ENCODE data around the gene L3HYPDH. TPM values are rescaled to one million over a fixed set of nuclear protein-coding genes. Genes with fewer than 3 reads are reported as not detected.

The L3HYPDH gene
- total and polyA plus RNA-seq, 2 of the 13 experiments (the other 11 are each of a cell fraction or from before 2014, with no cell fraction given) = 30.5 to 36.6 TPM

DNA sequence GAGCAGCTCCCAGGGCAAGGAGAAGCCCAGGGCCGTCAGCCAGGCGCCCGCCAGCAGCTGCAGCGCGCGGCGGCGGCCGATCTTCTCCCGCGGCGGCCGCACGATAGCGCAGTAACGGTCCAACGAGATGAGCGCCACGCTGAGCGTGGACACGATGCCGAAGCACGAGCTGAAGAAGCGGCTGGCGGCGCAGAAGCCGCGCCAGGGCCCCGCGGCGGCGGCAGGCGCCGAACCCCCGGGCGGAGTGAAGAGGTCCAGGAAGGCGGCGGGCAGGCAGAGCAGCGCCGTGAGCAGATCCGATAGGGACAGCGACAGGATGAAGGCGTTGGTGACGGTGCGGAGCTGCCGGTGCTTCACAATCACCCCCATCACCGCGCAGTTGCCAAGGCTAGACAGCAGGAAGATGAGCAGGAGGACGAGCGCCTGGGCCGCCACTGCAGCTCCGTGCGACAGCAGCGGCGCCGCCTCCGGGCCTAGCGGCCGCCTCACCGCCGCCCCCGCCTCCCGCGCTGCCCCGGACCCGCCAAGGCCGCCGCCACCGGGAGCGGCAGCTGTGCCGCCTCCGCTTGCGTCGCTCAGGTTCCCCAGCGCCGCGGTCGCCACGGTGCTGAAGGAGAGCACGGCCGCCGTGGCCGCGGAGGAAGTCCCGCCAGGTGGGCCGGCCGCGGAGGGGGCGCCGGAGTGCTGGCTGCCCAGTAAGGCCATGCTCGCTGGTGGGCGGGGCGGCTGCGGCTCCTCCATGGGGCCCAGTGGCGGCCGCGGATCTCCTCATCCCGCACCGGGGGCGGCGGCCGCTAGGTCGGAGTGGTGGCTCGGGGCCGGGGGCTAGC is 19.5 kb downstream of the L3HYPDH start (continued):
- TF ChIP-seq, protein P1, sequence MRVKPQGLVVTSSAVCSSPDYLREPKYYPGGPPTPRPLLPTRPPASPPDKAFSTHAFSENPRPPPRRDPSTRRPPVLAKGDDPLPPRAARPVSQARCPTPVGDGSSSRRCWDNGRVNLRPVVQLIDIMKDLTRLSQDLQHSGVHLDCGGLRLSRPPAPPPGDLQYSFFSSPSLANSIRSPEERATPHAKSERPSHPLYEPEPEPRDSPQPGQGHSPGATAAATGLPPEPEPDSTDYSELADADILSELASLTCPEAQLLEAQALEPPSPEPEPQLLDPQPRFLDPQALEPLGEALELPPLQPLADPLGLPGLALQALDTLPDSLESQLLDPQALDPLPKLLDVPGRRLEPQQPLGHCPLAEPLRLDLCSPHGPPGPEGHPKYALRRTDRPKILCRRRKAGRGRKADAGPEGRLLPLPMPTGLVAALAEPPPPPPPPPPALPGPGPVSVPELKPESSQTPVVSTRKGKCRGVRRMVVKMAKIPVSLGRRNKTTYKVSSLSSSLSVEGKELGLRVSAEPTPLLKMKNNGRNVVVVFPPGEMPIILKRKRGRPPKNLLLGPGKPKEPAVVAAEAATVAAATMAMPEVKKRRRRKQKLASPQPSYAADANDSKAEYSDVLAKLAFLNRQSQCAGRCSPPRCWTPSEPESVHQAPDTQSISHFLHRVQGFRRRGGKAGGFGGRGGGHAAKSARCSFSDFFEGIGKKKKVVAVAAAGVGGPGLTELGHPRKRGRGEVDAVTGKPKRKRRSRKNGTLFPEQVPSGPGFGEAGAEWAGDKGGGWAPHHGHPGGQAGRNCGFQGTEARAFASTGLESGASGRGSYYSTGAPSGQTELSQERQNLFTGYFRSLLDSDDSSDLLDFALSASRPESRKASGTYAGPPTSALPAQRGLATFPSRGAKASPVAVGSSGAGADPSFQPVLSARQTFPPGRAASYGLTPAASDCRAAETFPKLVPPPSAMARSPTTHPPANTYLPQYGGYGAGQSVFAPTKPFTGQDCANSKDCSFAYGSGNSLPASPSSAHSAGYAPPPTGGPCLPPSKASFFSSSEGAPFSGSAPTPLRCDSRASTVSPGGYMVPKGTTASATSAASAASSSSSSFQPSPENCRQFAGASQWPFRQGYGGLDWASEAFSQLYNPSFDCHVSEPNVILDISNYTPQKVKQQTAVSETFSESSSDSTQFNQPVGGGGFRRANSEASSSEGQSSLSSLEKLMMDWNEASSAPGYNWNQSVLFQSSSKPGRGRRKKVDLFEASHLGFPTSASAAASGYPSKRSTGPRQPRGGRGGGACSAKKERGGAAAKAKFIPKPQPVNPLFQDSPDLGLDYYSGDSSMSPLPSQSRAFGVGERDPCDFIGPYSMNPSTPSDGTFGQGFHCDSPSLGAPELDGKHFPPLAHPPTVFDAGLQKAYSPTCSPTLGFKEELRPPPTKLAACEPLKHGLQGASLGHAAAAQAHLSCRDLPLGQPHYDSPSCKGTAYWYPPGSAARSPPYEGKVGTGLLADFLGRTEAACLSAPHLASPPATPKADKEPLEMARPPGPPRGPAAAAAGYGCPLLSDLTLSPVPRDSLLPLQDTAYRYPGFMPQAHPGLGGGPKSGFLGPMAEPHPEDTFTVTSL (CRISPR knock-in tag; IDR thresholded peaks at IDR 0.05; ENCODE audit: borderline replicate concordance) = no peak; the same call in 1 of the 2 replicates
- TF ChIP-seq GATAD2A (CRISPR knock-in tag; IDR thresholded peaks at IDR 0.05) (no peak), FOXA3 (CRISPR knock-in tag; IDR thresholded peaks at IDR 0.05) (no peak), BCL6 (CRISPR knock-in tag; IDR thresholded peaks at IDR 0.05) (no peak), KDM5B (CRISPR knock-in tag; IDR thresholded peaks at IDR 0.05; ENCODE audit: borderline replicate concordance) (no peak), SETDB1 (CRISPR knock-in tag; IDR thresholded peaks at IDR 0.05; ENCODE audit: borderline replicate concordance) (no peak), ZNF121 (CRISPR knock-in tag; IDR thresholded peaks at IDR 0.05) (no peak), KLF15 (CRISPR knock-in tag; IDR thresholded peaks at IDR 0.05; ENCODE audit: borderline replicate concordance) (no peak), HNRNPH1 (optimal IDR thresholded peaks at IDR 0.05; ENCODE audit: low read depth, low read length) (no peak), CEBPG (CRISPR knock-in tag; IDR thresholded peaks at IDR 0.05) (no peak), SP2 (CRISPR knock-in tag; IDR thresholded peaks at IDR 0.05) (no peak), RARG (CRISPR knock-in tag; IDR thresholded peaks at IDR 0.05; ENCODE audit: low read depth) (no peak), STAT5B (CRISPR knock-in tag; IDR thresholded peaks at IDR 0.05) (no peak), MXD4 (CRISPR knock-in tag; IDR thresholded peaks at IDR 0.05) (no peak)
- TF ChIP-seq, protein P2, sequence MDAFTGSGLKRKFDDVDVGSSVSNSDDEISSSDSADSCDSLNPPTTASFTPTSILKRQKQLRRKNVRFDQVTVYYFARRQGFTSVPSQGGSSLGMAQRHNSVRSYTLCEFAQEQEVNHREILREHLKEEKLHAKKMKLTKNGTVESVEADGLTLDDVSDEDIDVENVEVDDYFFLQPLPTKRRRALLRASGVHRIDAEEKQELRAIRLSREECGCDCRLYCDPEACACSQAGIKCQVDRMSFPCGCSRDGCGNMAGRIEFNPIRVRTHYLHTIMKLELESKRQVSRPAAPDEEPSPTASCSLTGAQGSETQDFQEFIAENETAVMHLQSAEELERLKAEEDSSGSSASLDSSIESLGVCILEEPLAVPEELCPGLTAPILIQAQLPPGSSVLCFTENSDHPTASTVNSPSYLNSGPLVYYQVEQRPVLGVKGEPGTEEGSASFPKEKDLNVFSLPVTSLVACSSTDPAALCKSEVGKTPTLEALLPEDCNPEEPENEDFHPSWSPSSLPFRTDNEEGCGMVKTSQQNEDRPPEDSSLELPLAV (CRISPR knock-in tag; conservative IDR thresholded peaks at IDR 0.05; ENCODE audit: low read depth) = no peak
- TF ChIP-seq, protein P3, sequence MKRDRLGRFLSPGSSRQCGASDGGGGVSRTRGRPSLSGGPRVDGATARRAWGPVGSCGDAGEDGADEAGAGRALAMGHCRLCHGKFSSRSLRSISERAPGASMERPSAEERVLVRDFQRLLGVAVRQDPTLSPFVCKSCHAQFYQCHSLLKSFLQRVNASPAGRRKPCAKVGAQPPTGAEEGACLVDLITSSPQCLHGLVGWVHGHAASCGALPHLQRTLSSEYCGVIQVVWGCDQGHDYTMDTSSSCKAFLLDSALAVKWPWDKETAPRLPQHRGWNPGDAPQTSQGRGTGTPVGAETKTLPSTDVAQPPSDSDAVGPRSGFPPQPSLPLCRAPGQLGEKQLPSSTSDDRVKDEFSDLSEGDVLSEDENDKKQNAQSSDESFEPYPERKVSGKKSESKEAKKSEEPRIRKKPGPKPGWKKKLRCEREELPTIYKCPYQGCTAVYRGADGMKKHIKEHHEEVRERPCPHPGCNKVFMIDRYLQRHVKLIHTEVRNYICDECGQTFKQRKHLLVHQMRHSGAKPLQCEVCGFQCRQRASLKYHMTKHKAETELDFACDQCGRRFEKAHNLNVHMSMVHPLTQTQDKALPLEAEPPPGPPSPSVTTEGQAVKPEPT (CRISPR knock-in tag; IDR thresholded peaks at IDR 0.05; ENCODE audit: low read depth) = 0 out of 2 replicates have a peak, but pooled peaks have one; percentile 34
- TF ChIP-seq, protein P4, sequence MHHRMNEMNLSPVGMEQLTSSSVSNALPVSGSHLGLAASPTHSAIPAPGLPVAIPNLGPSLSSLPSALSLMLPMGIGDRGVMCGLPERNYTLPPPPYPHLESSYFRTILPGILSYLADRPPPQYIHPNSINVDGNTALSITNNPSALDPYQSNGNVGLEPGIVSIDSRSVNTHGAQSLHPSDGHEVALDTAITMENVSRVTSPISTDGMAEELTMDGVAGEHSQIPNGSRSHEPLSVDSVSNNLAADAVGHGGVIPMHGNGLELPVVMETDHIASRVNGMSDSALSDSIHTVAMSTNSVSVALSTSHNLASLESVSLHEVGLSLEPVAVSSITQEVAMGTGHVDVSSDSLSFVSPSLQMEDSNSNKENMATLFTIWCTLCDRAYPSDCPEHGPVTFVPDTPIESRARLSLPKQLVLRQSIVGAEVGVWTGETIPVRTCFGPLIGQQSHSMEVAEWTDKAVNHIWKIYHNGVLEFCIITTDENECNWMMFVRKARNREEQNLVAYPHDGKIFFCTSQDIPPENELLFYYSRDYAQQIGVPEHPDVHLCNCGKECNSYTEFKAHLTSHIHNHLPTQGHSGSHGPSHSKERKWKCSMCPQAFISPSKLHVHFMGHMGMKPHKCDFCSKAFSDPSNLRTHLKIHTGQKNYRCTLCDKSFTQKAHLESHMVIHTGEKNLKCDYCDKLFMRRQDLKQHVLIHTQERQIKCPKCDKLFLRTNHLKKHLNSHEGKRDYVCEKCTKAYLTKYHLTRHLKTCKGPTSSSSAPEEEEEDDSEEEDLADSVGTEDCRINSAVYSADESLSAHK (CRISPR knock-in tag; IDR thresholded peaks at IDR 0.05; ENCODE audit: borderline replicate concordance) = no peak
- TF ChIP-seq, protein P5, sequence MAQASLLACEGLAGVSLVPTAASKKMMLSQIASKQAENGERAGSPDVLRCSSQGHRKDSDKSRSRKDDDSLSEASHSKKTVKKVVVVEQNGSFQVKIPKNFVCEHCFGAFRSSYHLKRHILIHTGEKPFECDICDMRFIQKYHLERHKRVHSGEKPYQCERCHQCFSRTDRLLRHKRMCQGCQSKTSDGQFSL (CRISPR knock-in tag; IDR thresholded peaks at IDR 0.05) = no peak
